ENCODE results near the gene VSIG10L.
A peak's percentile ranks its signal among the peaks of the same experiment; 100 is the strongest.

VSIG10L gene

DNA sequence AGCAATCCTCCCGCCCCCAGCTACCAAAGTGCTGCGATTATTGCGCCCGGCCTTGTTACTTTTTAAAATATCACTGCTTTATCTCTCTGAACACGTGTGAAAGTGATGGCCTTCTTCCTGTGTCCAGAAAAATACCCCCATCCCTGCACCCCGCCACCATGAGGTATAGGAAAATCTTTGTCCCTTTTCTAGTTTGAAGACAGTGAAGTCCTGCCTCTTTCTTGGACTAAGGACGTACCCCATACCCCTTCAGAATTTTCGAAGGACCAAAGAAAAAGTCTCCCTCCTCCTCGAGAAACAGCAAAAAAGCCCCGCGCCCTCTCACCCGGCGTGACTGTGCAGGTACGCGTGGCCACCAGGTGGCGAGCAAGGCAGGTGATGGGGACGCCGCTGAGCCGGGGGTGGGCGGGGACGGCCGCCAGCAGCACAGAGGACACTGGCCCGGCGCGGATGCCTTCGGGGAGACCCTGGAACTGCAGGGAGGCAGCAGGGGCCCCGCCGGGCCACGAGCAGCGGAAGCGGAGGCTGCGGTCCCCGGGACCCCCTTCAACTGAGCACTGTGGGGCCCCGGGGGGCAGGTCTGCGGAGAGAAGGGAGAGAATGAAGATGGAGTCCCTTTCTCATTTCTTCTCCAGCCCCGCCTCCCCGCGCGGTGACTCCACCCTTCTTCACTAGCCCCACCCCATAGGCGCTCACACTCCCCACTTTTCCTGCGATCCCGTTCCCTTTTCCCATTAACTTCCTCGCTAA is 3.2 kb downstream of the VSIG10L start:
- peak; percentile 82 for DNase-seq (ENCODE audit: low read depth)

DNA sequence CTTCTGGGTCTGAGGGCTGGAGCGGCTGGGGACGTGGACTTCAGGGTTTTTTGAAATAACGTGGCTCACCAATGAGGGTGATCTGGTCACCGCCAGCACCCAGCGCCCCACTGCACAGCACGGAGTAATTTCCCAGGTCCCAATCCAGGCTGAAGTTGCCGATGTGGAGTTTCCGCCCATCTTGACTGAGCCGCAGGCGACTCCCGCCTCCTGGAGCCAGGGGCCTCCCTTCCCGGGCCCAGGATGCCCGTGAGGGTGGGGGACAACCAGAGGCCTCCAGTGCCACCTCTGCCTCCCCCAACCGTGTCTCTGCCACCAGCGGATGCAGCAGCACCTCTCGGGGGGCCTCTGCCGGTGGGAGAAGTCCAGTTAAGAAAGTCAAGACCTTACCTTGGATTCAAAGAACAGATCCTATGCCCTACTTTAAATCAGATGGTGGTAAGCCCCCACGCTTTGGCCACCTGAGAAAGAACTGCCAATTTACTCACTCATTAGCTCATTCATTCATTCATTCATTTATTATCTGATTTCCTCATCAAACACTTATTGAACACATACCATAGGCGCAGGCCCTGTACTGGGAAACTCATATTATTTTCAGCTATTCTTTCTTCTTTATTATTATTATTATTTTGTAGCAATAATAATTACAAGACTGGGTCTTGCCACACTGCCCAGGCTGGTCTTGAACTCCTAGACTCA is 3.9 kb downstream of the VSIG10L start:
- no peak for DNase-seq (ENCODE audit: low read depth)

DNA sequence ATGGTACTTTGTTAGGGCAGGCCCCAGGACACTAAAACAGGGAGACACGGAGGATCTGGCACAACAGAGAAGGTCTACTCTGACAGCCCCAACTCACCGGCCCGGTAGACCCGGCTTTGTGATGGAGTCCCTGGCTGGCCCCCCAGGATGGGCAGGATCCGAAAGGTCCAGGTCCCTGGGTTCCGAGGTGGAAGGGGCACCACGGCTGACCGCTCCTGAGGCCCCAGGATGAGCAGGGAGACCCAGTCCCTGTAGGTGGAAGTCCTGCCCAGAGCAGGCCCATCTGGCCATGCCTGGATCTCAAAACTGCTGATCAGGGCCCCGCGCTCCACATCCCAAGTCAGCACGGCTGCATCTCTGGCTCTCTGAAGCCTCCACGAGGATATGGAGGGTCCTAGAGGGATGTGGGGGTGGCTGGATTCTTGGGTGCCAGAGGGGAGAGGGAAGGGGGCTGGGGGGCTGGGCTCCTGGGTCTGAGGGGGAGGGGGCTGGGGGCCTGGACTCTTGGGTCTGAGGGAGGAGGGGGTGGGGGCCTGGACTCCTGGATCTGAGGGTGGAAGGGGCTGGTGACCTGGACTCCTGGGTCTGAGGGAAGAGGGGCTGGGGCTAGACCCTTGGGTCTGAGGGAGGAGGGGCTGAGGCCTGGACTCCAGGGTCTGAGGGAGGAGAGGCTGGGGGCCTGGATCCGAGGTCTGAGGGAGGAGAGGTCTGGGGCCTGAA is 4.6 kb downstream of the VSIG10L start:
- DNase-seq (ENCODE audit: low read depth): no peak

DNA sequence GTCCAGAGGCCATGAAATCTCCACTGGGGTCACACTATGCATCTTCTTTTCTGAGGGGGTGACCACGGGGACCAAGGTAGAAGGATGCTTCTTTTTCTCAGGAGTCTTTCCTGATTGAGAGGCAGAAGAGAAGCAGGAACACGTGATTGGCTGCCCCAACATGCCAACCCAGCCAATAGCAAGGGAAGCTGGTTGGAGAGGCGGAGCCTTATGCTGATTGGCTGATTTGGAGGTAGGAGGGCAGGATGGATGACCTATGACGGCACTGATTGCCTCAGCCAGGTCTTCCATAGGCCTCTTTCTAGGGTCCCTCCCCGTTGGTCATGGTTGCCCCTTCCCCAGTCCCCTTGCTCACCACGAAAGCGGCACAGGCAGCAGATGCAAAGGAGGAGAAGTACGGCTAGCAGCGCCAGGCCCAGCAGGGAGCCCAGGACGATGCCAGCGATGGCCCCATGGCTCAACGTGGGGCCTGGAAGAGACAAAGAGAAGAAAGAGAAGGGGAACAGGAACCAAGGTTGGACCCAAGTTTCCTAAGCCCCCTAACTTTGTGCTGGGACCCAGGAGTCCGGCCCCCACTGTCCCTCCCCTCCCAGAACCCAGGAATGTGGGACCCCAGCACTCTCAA is 8.0 kb downstream of the VSIG10L start:
- DNase-seq (ENCODE audit: low read depth): no peak

DNA sequence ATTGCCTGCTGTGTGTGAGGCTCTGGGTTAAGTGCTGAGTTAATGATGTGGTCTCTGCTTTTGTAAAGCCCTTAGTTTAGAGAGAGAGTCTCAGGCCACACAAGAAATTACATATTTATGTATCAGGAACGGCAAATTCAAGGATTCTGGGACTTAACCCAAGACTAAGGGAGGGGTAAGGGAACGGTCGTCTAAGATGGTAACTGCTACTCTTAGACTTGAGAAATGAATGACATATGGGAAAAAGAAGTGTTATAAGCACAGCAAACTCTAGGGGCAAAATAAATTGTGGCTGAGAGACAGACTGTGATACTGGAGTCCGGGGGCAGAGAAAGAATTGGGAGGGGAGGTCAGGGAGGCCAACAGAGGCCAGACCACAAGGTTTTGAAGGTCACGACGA is 10.2 kb downstream of the VSIG10L start:
- no peak for DNase-seq (ENCODE audit: low read depth)

DNA sequence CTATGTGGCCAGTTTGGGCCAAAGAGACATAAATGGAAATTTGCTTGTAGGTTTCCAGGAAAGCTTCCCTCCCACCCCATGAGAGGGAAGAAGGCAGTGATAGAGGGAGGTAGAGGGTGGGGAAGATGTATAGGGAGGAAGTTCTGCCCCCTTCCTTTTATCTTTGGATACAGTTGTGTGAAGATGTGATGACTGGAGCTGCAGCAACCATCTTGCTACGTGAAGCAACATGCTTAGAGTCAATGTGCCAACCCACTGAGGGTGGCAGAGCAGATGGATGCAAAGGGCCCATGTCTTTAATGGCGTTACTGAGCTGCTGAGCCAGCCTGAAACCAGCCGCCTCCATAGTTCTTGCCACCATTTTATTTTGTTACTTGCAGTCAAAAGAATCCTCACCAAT is 10.7 kb downstream of the VSIG10L start:
- no peak for DNase-seq (ENCODE audit: low read depth)

DNA sequence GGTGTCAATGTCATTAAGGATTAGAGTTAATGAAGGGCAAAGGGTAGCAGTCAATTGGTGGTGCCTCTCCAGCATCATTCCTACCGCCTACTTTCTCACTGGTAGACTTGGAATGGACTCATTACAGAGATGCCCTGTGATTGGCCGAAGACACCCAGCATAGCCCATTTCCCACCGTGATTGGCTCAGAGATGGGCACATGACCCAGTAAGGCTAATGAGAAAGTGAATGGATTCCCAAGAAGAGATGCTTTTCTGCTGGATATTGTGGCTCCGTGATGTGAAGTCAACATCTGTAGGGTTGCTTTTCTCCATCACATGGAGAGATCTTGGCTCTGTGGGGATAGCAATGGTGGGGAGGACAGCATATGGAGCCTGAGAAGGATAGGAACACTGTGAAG is 11.6 kb downstream of the VSIG10L start:
- DNase-seq (ENCODE audit: low read depth): no peak

DNA sequence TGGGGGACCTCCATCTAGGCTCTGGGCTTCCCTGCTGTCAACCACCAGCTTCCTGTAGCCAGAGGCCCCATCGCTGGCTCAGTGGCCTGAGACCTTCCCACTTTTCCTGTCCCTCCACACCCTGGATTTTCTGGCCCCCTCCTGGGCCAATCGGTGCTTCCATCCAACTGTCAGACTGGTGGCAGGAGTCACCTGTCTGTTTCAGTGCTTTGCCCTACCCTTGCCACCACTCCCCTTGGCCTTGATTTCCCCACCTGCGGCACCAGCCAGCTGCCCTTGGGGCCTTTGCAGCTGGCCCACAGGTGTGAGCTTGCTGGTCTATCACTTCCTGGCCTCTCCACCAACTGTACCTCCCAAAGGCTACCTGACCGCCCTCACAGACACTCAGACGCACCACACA is 12.5 kb downstream of the VSIG10L start:
- no peak for DNase-seq (ENCODE audit: low read depth)

DNA sequence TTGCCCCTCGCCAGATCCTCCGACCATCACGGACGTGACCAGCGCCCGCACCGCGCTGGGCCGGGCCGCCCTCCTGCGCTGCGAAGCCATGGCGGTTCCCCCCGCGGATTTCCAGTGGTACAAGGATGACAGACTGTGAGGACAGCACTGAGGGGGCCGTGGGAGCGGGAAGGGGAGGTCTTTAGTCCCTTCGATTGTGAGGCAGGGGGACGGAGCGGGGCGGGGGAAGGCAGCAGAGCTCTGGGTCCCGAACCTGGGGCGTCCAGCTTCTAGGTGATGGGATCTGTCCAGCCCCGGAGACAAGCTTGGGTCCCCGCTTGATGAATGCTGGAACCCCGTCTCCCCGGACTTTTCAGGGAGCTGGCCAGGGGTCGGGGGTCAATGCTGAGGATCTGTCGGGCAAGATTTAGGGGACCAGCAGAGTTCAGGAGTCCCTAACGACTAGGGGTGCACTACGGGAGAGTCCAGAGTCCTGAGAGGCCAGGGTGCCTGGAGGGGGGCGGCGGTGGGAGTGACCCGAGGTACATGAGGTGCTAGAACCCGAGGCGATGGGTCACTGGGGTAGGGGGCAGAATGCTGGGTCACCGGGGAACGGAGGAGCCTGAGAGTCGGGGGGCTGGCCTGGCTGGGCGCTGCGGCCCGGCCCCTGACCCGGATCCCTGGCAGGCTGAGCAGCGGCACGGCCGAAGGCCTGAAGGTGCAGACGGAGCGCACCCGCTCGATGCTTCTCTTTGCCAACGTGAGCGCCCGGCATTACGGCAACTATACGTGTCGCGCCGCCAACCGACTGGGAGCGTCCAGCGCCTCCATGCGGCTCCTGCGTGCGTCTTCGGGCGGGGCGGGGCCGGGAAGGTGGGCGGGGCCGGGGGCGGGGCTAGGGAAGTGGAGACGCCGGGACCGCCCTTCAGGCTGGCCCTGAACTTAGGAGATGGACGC is 14.6 kb downstream of the VSIG10L start:
- DNase-seq (ENCODE audit: low read depth): peak; percentile 30

DNA sequence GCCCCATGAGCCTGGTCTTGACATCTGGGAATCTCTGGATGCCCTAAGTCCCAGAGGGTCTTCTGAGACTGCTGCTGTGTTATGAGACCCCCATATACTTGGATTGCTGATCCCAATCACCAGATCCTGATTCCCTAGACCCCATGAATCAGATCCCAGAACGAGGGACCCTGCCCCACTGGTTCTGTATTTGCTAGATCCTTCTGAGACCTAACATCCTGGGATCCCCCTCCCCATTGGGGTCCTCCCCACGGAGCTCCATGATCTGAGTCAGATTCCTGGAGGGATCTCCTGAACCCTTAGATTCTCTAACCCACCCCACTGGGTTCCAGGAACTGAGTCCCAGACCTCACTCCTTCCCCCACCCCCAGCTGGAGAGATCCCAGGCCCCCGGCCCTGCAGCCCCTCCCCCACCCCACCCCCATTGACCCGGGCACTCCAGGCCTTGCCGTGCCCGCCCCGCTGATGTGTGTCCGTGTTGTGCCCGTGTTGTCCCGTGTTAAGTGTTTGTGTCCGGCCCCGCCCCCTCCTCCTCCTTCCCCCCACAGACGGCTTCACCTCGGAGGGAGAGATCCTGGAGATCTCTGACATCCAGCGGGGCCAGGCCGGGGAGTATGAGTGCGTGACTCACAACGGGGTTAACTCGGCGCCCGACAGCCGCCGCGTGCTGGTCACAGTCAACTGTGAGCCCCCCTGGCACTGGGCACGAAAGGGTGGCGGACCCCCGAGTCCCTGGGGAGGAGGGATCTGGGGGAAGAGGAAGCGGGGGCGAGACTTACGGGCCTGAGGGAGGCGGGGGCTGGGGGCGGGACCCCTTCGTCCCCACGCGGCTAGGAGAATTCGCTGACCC is 15.5 kb downstream of the VSIG10L start:
- DNase-seq (ENCODE audit: low read depth): no peak

DNA sequence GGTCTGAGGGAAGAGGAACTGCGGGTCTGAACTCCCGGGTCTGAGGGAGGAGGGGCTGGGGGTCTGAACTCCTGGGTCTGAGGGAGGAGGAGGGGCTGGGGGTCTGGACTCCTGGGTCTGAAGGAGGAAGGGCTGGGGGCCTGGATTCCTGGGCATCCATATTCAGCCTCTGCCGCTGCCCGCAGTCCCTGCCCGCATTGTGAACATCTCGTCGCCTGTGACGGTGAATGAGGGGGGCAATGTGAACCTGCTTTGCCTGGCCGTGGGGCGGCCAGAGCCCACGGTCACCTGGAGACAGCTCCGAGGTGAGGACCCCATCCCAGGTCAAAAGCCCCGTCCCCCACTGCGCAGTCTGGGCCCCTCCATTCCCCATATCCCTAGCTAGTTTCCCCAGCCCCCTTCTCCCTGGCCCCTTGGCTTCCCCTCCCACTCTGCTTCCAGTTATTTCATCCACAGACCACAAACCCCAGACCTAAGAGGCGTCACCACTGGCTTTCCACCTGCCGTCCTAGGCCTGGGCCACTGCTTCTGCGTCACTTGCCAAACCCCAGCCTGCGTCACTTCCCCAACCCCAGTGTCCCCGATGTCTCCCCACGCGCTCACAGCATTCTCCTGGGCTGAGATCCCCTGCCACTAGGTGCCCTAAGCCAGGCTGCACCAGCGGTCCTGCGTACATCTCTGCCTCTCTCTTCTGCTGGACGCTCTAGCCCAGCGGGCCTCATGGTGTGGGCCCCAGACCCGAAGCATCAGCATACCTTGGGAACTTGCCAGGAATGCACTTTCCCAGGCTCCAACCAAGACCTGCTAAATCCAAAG is 16.6 kb downstream of the VSIG10L start:
- DNase-seq (ENCODE audit: low read depth): no peak

DNA sequence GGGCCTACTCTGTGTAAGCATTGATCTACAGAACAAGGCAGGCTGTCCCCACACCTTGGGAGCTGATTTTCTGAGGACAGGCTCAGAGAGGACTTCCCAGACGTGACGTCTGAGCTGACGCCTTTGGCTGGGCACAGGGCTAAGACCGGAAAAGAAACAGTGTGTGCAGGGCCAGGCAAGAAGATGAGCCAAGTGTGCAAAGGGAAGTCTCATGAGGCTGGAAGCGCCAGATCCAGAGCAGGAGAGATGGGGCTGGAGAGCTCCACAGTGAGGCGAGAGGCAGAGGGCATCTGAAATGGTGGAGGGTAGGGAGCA is 17.8 kb downstream of the VSIG10L start:
- DNase-seq (ENCODE audit: low read depth): no peak

DNA sequence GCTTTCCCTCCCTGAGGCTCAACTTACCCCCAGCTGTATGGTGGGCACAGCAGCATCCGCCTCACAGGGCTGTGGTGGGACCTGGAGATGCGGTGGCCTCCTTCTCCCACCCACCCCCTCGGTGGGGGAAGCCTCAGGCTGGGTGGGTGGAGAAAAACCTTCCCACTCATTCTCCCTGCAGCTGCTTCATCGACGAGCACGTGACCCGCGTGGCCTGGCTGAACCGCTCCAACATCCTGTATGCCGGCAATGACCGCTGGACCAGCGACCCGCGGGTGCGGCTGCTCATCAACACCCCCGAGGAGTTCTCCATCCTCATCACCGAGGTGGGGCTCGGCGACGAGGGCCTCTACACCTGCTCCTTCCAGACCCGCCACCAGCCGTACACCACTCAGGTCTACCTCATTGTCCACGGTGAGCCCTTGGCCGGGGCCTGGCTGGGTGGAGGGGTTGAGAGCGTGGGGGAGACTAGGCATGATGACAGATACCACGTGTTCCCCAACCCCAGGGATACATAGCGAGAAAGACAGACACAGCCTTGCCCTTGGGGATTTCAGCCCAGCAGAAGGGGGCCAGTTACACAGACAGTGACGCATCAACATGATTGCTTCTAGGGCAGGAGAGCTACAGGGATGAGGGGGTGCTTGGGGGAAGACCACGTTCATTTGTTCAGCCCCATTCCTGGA is 18.3 kb downstream of the VSIG10L start:
- no peak for DNase-seq (ENCODE audit: low read depth)

DNA sequence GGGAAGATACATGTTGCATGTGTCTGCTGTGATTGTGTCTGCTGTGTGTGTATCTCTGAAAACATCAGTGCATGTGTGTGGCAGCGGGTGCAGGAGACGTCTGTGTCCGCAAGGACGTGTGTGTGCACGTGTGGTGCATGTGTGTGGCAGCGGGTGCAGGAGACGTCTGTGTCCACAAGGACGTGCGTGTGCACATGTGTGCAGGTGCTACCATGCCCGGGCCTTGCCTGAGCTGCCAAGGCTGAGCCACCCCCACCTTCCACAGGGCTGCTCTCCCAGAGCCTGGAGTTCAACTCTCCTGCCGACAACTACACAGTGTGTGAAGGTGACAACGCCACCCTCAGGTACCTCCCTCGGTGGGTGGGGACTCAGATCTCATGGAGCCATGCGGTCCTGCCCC is 20.1 kb downstream of the VSIG10L start:
- DNase-seq (ENCODE audit: low read depth): no peak

DNA sequence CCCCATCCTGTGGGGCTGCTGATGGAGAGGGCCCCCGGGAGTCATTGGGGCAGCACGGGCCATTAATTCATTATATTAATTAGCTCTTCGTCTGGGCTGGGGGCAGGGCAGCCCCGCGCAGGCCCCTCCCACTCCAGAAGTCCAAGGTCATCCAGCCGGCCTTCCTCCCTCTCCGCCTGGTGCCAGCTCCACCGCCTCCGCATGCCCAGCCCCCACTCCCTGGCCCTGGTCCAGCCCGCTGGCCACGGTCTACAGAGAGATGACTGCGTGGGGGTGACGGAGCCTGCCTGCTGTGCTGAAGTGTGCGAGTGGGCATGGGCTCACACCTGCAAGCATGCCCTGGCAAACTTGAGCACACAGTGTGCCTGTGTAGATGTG is 21.7 kb downstream of the VSIG10L start:
- no peak for DNase-seq (ENCODE audit: low read depth)

DNA sequence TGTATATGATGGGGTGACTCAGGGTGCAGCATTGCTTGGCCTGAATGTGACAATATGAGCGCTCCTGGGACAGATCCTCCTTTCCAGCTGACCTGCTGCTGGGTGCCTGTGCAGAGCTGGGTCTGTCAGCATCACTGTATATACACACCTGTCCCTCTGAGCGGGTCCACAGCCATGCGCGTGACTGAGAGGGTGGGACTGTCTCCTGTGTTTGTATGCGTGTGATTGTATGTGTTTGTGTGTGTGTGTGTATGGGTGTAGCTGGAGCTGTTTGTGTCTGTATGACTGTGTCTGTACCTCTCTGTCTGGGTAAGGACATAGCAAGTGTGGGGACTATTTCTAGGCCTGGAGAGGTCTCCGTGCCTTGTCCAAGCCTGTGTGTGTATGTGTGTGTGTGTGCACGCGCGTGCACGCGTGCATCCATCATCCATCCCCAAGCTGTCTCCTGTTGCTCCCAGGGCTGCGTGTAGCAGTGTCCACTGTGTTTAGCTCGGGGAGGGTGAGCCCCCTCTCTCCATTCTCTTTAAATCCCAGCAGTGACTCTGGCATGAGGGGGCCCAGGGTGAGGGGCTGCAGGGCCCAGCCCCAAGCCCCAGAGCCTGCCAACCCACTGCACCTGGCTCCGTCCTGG is 22.2 kb downstream of the VSIG10L start:
- DNase-seq (ENCODE audit: low read depth): no peak

DNA sequence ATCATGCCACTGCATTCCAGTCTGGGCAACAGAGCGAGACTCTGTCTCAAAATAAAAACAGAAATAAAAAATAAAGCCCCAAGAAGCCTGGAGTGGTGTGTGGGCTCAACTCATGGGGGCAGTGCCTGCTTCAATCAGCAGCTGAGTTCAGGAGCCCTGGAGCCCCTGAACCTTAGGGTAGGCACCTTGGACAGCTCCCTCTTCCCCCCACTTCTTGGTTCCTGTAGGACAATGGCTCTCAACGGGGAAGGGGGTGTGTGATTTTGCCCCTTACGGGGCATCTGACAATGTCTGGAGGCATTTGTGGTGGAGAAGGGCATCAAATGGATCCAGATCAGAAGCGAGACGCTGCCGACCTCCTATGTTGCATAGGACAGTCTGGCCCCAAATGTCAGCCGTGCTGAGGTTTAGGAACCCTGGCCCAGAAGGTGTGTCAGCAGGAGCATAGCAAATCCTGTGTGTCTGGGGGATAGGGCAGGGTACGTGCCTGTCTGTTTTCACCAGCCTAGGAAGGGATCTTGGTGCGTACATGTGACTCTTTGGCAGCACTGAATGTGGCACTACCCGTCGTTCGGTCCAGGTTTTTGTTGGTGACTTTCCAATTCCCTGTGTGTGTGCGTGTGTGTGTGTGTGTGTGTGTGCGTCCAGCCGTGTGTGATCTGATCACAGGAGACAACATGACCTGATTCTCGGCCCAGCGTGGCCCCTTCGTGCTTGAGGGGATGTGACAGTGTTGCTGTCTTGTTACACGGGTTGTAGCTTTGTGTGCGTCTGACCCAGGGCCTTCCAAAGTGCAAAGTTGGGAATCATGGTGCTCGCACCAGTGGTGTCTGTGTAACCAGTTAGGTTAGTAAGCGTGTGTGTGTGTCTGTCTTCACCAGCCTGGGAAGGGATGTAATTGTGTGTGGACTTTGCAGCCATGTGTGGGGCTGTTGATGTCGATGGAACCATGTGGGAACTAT is 23.0 kb downstream of the VSIG10L start:
- no peak for DNase-seq (ENCODE audit: low read depth)

DNA sequence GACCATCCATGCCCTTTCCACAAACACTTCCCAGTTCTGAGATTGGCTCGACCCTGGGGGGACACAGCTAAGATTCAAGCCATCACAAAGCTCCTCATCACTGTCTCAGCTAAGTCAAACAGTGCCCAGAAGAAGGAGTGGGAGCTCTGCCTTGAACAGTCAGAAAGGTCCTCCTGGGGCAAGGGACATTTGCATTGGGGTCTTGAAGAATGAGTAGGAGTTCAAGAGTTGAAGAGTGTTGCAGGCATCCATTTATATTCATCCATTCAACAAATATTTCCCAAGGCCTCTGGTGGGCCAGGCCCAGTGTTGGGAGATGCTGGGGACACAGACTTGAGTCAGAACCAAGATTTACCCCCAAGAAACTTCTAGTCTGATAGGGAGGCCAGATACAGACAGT is 24.0 kb downstream of the VSIG10L start:
- no peak for DNase-seq (ENCODE audit: low read depth)
